ENCODE measurements around the gene FZR1. TPM values are rescaled to one million over a fixed set of nuclear protein-coding genes. Genes with fewer than 3 reads are reported as not detected.

Gene FZR1
- total RNA-seq, 2 donors from 2014 or later: 56.7 to 65.1 TPM

GRCh38 chr19:3546119-3546518 is 40.0 kb downstream of the FZR1 start:
- Histone ChIP-seq H3K27me3 (ENCODE audit: control insufficient read depth, insufficient read depth, low read length, poor library complexity, severe bottlenecking) (no peaks in the 10 kb centered on the region), H3K9me3 (ENCODE audit: control insufficient read depth, low read length) (no peaks in the 10 kb centered on the region), H3K4me1 (ENCODE audit: control insufficient read depth, insufficient read depth, low read length) (no peaks in the 10 kb centered on the region), H3K36me3 (ENCODE audit: control insufficient read depth, insufficient read depth, low read length) (peaks cover 14% of the 10 kb centered on the region), H3K9ac (ENCODE audit: extremely low read depth, low read length, poor library complexity, severe bottlenecking) (no peak overlapping the region), H3K4me3 (ENCODE audit: low read length) (no peak overlapping the region), H3K27ac (ENCODE audit: low read depth, low read length) (no peak overlapping the region)
- WGBS, 2 experiments (ENCODE audit: insufficient coverage in 1 of 2, insufficient read length in 1 of 2): 97% methylated on average over 10 to 23 of the region's 23 CpGs
- Mint-ChIP-seq H3K4me1 (no peaks in the 10 kb centered on the region), H3K9me3 (no peaks in the 10 kb centered on the region), H3K36me3 (ENCODE audit: low read depth) (peaks cover 14% of the 10 kb centered on the region), H3K27me3 (ENCODE audit: insufficient read depth) (no peaks in the 10 kb centered on the region), H3K27ac (no peak overlapping the region), H3K4me3 (no peak overlapping the region)
- DNase-seq: no peak
- no peak for TF ChIP-seq CTCF (conservative IDR thresholded peaks at IDR 0.05)

- Histone ChIP-seq H3K27me3 (ENCODE audit: control insufficient read depth, insufficient read depth, low read length, poor library complexity, severe bottlenecking) (no peaks in the 10 kb centered on the region), H3K36me3 (ENCODE audit: control insufficient read depth, insufficient read depth, low read length) (peaks cover 14% of the 10 kb centered on the region), H3K9me3 (ENCODE audit: control insufficient read depth, low read length) (no peaks in the 10 kb centered on the region), H3K4me1 (ENCODE audit: control insufficient read depth, insufficient read depth, low read length) (no peaks in the 10 kb centered on the region), H3K9ac (ENCODE audit: extremely low read depth, low read length, poor library complexity, severe bottlenecking) (no peak overlapping the region), H3K27ac (ENCODE audit: low read depth, low read length) (no peak overlapping the region), H3K4me3 (ENCODE audit: low read length) (no peak overlapping the region)
- 92 to 97% methylated on average over 11 to 15 of the region's 15 CpGs for WGBS, 2 experiments (ENCODE audit: insufficient coverage in 1 of 2, insufficient read length in 1 of 2)
- H3K36me3 Mint-ChIP-seq (ENCODE audit: low read depth): peaks cover 14% of the 10 kb centered on the region
- TF ChIP-seq CTCF (conservative IDR thresholded peaks at IDR 0.05): peak; percentile 78
- no peaks in the 10 kb centered on the region for H3K9me3 Mint-ChIP-seq
- peak; percentile 68 for DNase-seq
- H3K4me3 Mint-ChIP-seq: no peak overlapping the region
- no peaks in the 10 kb centered on the region for H3K27me3 Mint-ChIP-seq (ENCODE audit: insufficient read depth)
- H3K27ac Mint-ChIP-seq: no peak overlapping the region
- H3K4me1 Mint-ChIP-seq: no peaks in the 10 kb centered on the region
Measured at GRCh38 chr19:3547301-3547731, 41.2 kb downstream of the FZR1 start.

GRCh38 chr19:3547767-3548282 is 41.7 kb downstream of the FZR1 start:
- Mint-ChIP-seq H3K36me3 (ENCODE audit: low read depth) (peaks cover 14% of the 10 kb centered on the region), H3K27me3 (ENCODE audit: insufficient read depth) (no peaks in the 10 kb centered on the region), H3K27ac (no peak overlapping the region), H3K4me1 (no peaks in the 10 kb centered on the region), H3K9me3 (no peaks in the 10 kb centered on the region), H3K4me3 (no peak overlapping the region)
- no peak for DNase-seq
- Histone ChIP-seq H3K36me3 (ENCODE audit: control insufficient read depth, insufficient read depth, low read length) (peaks cover 14% of the 10 kb centered on the region), H3K4me3 (ENCODE audit: low read length) (no peak overlapping the region), H3K4me1 (ENCODE audit: control insufficient read depth, insufficient read depth, low read length) (no peaks in the 10 kb centered on the region), H3K9me3 (ENCODE audit: control insufficient read depth, low read length) (no peaks in the 10 kb centered on the region), H3K27ac (ENCODE audit: low read depth, low read length) (no peak overlapping the region), H3K27me3 (ENCODE audit: control insufficient read depth, insufficient read depth, low read length, poor library complexity, severe bottlenecking) (no peaks in the 10 kb centered on the region), H3K9ac (ENCODE audit: extremely low read depth, low read length, poor library complexity, severe bottlenecking) (no peak overlapping the region)
- WGBS, 2 experiments (ENCODE audit: insufficient coverage in 1 of 2, insufficient read length in 1 of 2): 94 to 96% methylated on average over 28 to 36 of the region's 36 CpGs
- TF ChIP-seq CTCF (conservative IDR thresholded peaks at IDR 0.05): no peak
